Measurements from ENCODE around the gene HCN3.

Gene HCN3

DNA sequence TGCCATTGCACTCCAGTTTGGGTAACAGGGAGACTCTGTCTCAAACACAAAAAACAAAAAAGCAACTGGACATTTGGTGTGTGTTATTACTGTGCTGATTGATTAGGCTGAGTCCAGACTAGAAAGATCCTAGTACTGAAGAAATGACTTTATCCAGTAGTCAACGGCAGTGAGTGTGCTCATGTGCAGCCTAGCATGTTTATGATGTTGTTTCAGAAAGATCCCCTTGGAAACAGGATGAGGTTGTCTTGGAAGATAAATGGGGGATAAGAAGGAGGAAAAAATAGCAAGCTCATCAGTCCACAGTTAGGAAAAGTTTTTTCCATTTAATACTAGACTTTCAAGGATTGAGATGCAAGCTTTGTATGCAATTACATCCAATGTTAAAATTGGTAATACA, 57.7 kb downstream of the HCN3 start:
- no peak for DNase-seq (ENCODE audit: low read depth in 3 of 3)
